GM19351 (cell line): ENCODE measurements around the gene SND1.
A peak's percentile ranks its signal among the peaks of the same experiment; 100 is the strongest.

Experiments
- ATAC-seq: cut with Tn5 transposase; IDR thresholded peaks from one replicate; pipeline ENCODE4 v1.9.1; 2021; ENCODE audit warnings: mild to moderate bottlenecking, moderate library complexity; ENCODE audit not compliant: unreplicated experiment

The SND1 gene

GRCh38 chr7:127764681-127765080, 112.7 kb downstream of the SND1 start:
- no peak for ATAC-seq

- ATAC-seq: no peak
Observed at GRCh38 chr7:127765150-127765549, 113.2 kb downstream of the SND1 start.

GRCh38 chr7:127766831-127767459, 115.0 kb downstream of the SND1 start:
- ATAC-seq: no peak

GRCh38 chr7:127768241-127768640, 116.2 kb downstream of the SND1 start:
- ATAC-seq: no peak

- ATAC-seq: no peak
Observed at GRCh38 chr7:127769137-127769536, 117.1 kb downstream of the SND1 start.

- ATAC-seq: no peak
Observed at GRCh38 chr7:127769696-127770400, 117.9 kb downstream of the SND1 start.

GRCh38 chr7:127770885-127771284, 118.9 kb downstream of the SND1 start:
- no peak for ATAC-seq

GRCh38 chr7:127771707-127772106, 119.7 kb downstream of the SND1 start:
- ATAC-seq: peak; percentile 79

- no peak for ATAC-seq
Observed at GRCh38 chr7:127776776-127777386, 124.9 kb downstream of the SND1 start.

GRCh38 chr7:127780489-127780888, 128.5 kb downstream of the SND1 start:
- no peak for ATAC-seq

- ATAC-seq: no peak
Observed at GRCh38 chr7:127781081-127781480, 129.1 kb downstream of the SND1 start.

GRCh38 chr7:127782075-127782474, 130.1 kb downstream of the SND1 start:
- ATAC-seq: no peak

- peak; percentile 77 for ATAC-seq
Observed at GRCh38 chr7:127782654-127783559, 130.9 kb downstream of the SND1 start.

- no peak for ATAC-seq
Observed at GRCh38 chr7:127786184-127786583, 134.2 kb downstream of the SND1 start.

- no peak for ATAC-seq
Observed at GRCh38 chr7:127789031-127789430, 137.0 kb downstream of the SND1 start.

GRCh38 chr7:127791446-127792189, 139.6 kb downstream of the SND1 start:
- no peak for ATAC-seq

- no peak for ATAC-seq
Observed at GRCh38 chr7:127792528-127793342, 140.7 kb downstream of the SND1 start.

GRCh38 chr7:127793582-127793981, 141.6 kb downstream of the SND1 start:
- ATAC-seq: no peak

GRCh38 chr7:127794136-127794535, 142.1 kb downstream of the SND1 start:
- ATAC-seq: no peak

- no peak for ATAC-seq
Observed at GRCh38 chr7:127794551-127794950, 142.6 kb downstream of the SND1 start.
